Sigmoid colon (tissue), 7 donors: ENCODE data around the gene CHN2. TPM values are rescaled to one million over a fixed set of nuclear protein-coding genes. Genes with fewer than 3 reads are reported as not detected.
A peak's percentile ranks its signal among the peaks of the same experiment; 100 is the strongest.

Experiments used
- DNase-seq: peaks from one replicate; pipeline ENCODE4 v3.0.0-alpha.2; 2019
- H3K27ac ChIP-seq, 4 donors: fragments of 200-600 bp; sonication (generic); one replicate each; pipeline ENCODE4 v1.5.1; 2016 to 2019; ENCODE audit warnings: mild to moderate bottlenecking in 1 of 4
- H3K27me3 ChIP-seq, 3 donors: fragments of 200-600 bp; sonication (generic); one replicate each; pipeline ENCODE4 v1.5.1; 2019; ENCODE audit warnings: mild to moderate bottlenecking in 1 of 3
- H3K36me3 ChIP-seq, 4 donors: fragments of 200-600 bp; sonication (generic); one replicate each; pipeline ENCODE4 v1.5.1; 2016 to 2019
- H3K4me1 ChIP-seq, 4 donors: fragments of 200-600 bp; sonication (generic); one replicate each; pipeline ENCODE4 v1.5.1; 2017 to 2019
- H3K4me3 ChIP-seq, 4 donors: fragments of 200-600 bp; sonication (generic); one replicate each; pipeline ENCODE4 v1.5.1; 2017 to 2019; ENCODE audit warnings: mild to moderate bottlenecking in 2 of 4, moderate library complexity in 1 of 4
- H3K9me3 ChIP-seq, 4 donors: fragments of 200-600 bp in 3 of 4; sonication (generic) in 3 of 4; one replicate each; pipeline versions ENCODE4 v1.5.1 to v1.6.1; 2013 to 2019
- CTCF ChIP-seq, 4 experiments: fragments of 450-650 bp in 3 of 4; fragments of 200-600 bp in 1 of 4; IDR thresholded peaks; one replicate each; pipeline ENCODE4 v1.5.1; 2016 to 2019; ENCODE audit warnings: antibody characterized with exemption in 4 of 4, mild to moderate bottlenecking in 3 of 4, moderate library complexity in 2 of 4
- EP300 ChIP-seq, 4 donors: sonication (generic); formaldehyde crosslinking; IDR thresholded peaks; one replicate each; pipeline ENCODE4 v1.6.1; 2017; ENCODE audit warnings: antibody characterized with exemption in 4 of 4
- POLR2A ChIP-seq, 2 donors: fragments of 450-650 bp; IDR thresholded peaks; one replicate each; pipeline ENCODE4 v1.6.1; 2016; ENCODE audit warnings: antibody characterized with exemption in 2 of 2, mild to moderate bottlenecking in 2 of 2, moderate library complexity in 2 of 2
- POLR2AphosphoS5 ChIP-seq, 4 donors: sonication (generic); formaldehyde crosslinking; IDR thresholded peaks; one replicate each; pipeline ENCODE4 v1.6.1; 2017; ENCODE audit warnings: antibody characterized with exemption in 4 of 4
- WGBS, 2 donors: extraction: QIAGEN DNeasy Blood & Tissue Kit; methylation state at CpG; one replicate each; pipeline ENCODE4 v1.1.7; 2013; 5-methylcytosine and 5-hydroxymethylcytosine counted together
- intact Hi-C: fragments of 100-400 bp; cut with DNase I; formaldehyde crosslinking; loops from one replicate; pipeline ENCODE4 v1.15.1; 2023
- polyA plus RNA-seq, 3 donors: library from polyadenylated mRNA; stranded (reverse); fragments of 200-250 nt; gene quantifications; one replicate each; pipeline ENCODE4 v1.2.3, GENCODE V29; 2013
- total RNA-seq, 4 donors: library from RNA; depleted of rRNA; stranded (reverse); fragments of >200 nt; gene quantifications; one replicate each; pipeline ENCODE4 v1.1.0, GENCODE V29; 2016
- donor health status: healthy with polysubstance abuse.
- donor health status: Bipolar disorder and iron deficiency.
- donor health status: healthy.

CHN2 gene
- total and polyA plus RNA-seq, 7 donors = 4.2 to 37.7 (median 15.8) TPM

GRCh38 chr7:29342761-29343160 lies 148.2 kb downstream of the CHN2 start:
- intact Hi-C loops = no loop called here
- no peak overlapping the region for H3K4me3 ChIP-seq
- WGBS, 2 donors = 68 to 80% methylated on average over 3 of the region's 3 CpGs
- no peaks in the 10 kb centered on the region for H3K9me3 ChIP-seq
- no peak for DNase-seq
- no peaks in the 10 kb centered on the region for H3K36me3 ChIP-seq
- TF ChIP-seq POLR2A (IDR thresholded peaks at IDR 0.05) (no peak), EP300 (IDR thresholded peaks at IDR 0.05) (no peak), CTCF (IDR thresholded peaks at IDR 0.05) (no peak), POLR2AphosphoS5 (IDR thresholded peaks at IDR 0.05) (no peak)
- peaks cover 0 to 6% (median 0%) of the 10 kb centered on the region in 4 donors for H3K4me1 ChIP-seq
- no peaks in the 10 kb centered on the region for H3K27me3 ChIP-seq
- H3K27ac ChIP-seq = no peak overlapping the region

- no peak overlapping the region for H3K4me3 ChIP-seq
- H3K9me3 ChIP-seq = no peaks in the 10 kb centered on the region
- peaks cover 0 to 6% (median 0%) of the 10 kb centered on the region in 4 donors for H3K4me1 ChIP-seq
- no peaks in the 10 kb centered on the region for H3K27me3 ChIP-seq
- 51 to 83% methylated on average over 2 of the region's 2 CpGs for WGBS, 2 donors
- intact Hi-C loops = no loop called here
- H3K36me3 ChIP-seq = no peaks in the 10 kb centered on the region
- no peak overlapping the region for H3K27ac ChIP-seq
- no peak for TF ChIP-seq POLR2AphosphoS5 (IDR thresholded peaks at IDR 0.05)
- no peak for TF ChIP-seq EP300 (IDR thresholded peaks at IDR 0.05)
- no peak for TF ChIP-seq POLR2A (IDR thresholded peaks at IDR 0.05)
- TF ChIP-seq CTCF (IDR thresholded peaks at IDR 0.05) = no peak
- DNase-seq = no peak
These were observed 148.8 kb downstream of the CHN2 start for GRCh38 chr7:29343399-29343798.

- Histone ChIP-seq H3K9me3 (no peaks in the 10 kb centered on the region), H3K27ac (no peak overlapping the region), H3K4me3 (no peak overlapping the region), H3K36me3 (no peaks in the 10 kb centered on the region), H3K27me3 (no peaks in the 10 kb centered on the region), H3K4me1 (peaks cover 0 to 6% (median 0%) of the 10 kb centered on the region in 4 donors)
- intact Hi-C loops = no loop called here
- WGBS, 2 donors = 93 to 95% methylated on average over 4 of the region's 4 CpGs
- no peak for DNase-seq
- TF ChIP-seq EP300 (IDR thresholded peaks at IDR 0.05) = no peak
- no peak for TF ChIP-seq CTCF (IDR thresholded peaks at IDR 0.05)
- no peak for TF ChIP-seq POLR2AphosphoS5 (IDR thresholded peaks at IDR 0.05)
- TF ChIP-seq POLR2A (IDR thresholded peaks at IDR 0.05) = no peak
These were observed 149.9 kb downstream of the CHN2 start for GRCh38 chr7:29344334-29344978.

- H3K36me3 ChIP-seq = no peaks in the 10 kb centered on the region
- no peak overlapping the region for H3K27ac ChIP-seq
- no peak overlapping the region for H3K4me3 ChIP-seq
- 87 to 89% methylated on average over 9 of the region's 9 CpGs for WGBS, 2 donors
- peaks cover 0 to 6% (median 0%) of the 10 kb centered on the region in 4 donors for H3K4me1 ChIP-seq
- no peak for DNase-seq
- TF ChIP-seq POLR2AphosphoS5 (IDR thresholded peaks at IDR 0.05) (no peak), POLR2A (IDR thresholded peaks at IDR 0.05) (no peak), CTCF (IDR thresholded peaks at IDR 0.05) (peak in 1 of 4 experiments; percentile 18), EP300 (IDR thresholded peaks at IDR 0.05) (no peak)
- intact Hi-C loops = no loop called here
- no peaks in the 10 kb centered on the region for H3K27me3 ChIP-seq
- H3K9me3 ChIP-seq = no peaks in the 10 kb centered on the region
These were observed 151.0 kb downstream of the CHN2 start for GRCh38 chr7:29345590-29345989.
